OCI-LY1 (cell line): ENCODE data around the gene YKT6.

Experiments
- EZH2 ChIP-seq: fragments of 200-600 bp; sonication (generic), shearing (Covaris generic); IDR thresholded peaks from 2 replicates; pipeline ENCODE4 v1.8.0; 2017; ENCODE audit warnings: borderline replicate concordance, mixed run types, mild to moderate bottlenecking, antibody characterized with exemption, low read length, moderate library complexity, mixed read lengths
- TF ChIP-seq, protein P1 (sequence below): fragments of 200-600 bp; sonication (generic), shearing (Covaris generic); IDR thresholded peaks from 2 replicates; pipeline ENCODE4 v1.5.1; 2017; ENCODE audit warnings: mild to moderate bottlenecking, antibody characterized with exemption, low read length, moderate library complexity, mixed read lengths

DNA sequence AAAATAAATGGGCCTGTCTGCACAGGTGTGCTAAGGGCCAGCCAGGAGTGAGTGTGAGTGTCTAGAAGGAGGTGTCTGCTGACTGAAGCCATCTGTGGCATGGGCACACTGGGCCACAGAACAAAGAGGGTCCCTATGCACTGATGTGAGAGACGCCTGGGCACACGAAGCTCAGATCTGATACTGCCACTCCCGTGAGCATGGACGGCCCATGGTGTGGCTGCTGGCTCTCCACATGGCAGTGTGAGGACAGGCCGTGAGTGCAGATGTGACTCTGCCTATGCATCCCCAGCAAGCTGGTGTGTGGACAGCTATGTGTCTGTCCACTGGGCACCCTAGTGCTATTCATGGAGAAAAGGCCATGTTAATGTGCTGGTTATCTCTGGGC is 46.8 kb upstream of the YKT6 start:
- TF ChIP-seq, protein P1, sequence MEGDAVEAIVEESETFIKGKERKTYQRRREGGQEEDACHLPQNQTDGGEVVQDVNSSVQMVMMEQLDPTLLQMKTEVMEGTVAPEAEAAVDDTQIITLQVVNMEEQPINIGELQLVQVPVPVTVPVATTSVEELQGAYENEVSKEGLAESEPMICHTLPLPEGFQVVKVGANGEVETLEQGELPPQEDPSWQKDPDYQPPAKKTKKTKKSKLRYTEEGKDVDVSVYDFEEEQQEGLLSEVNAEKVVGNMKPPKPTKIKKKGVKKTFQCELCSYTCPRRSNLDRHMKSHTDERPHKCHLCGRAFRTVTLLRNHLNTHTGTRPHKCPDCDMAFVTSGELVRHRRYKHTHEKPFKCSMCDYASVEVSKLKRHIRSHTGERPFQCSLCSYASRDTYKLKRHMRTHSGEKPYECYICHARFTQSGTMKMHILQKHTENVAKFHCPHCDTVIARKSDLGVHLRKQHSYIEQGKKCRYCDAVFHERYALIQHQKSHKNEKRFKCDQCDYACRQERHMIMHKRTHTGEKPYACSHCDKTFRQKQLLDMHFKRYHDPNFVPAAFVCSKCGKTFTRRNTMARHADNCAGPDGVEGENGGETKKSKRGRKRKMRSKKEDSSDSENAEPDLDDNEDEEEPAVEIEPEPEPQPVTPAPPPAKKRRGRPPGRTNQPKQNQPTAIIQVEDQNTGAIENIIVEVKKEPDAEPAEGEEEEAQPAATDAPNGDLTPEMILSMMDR = no peak
- no peak for TF ChIP-seq EZH2
